Hepatocyte (in vitro differentiated cells): ENCODE data around the gene TFCP2L1.

ENCODE experiments used
- CTCF ChIP-seq: fragments of 200-600 bp; sonication (generic); IDR thresholded peaks from 2 replicates; pipeline ENCODE4 v1.5.1; 2016; ENCODE audit warnings: antibody characterized with exemption, mild to moderate bottlenecking; ENCODE audit not compliant: poor library complexity
- EZH2 ChIP-seq: fragments of 200-600 bp; sonication (generic); IDR thresholded peaks from 2 replicates; pipeline ENCODE4 v1.6.1; 2016; ENCODE audit warnings: antibody characterized with exemption, mild to moderate bottlenecking, borderline replicate concordance
- EZH2phosphoT487 ChIP-seq: fragments of 200-600 bp; sonication (generic); IDR thresholded peaks from one replicate; pipeline ENCODE4 v1.6.1; 2018; ENCODE audit warnings: antibody characterized with exemption, mild to moderate bottlenecking, low read depth, moderate library complexity; ENCODE audit not compliant: unreplicated experiment, severe bottlenecking

- TF ChIP-seq EZH2phosphoT487 (no peak), CTCF (no peak), EZH2 (no peak)
These were observed 111.9 kb downstream of the TFCP2L1 start for GRCh38 chr2:121173112-121173511.
